Retinal pigment epithelial cell (primary cell): ENCODE measurements around the gene SDK1.
"Not testable (repeated sequence)": the region's sequence is repeated elsewhere in the genome, so short reads cannot be mapped to it uniquely, and the experiment has no call there.

ENCODE experiments used
- DNase-seq: peaks from one replicate; pipeline ENCODE4 v3.0.0-alpha.2; 2010; ENCODE audit warnings: low read depth
- H3K4me3 ChIP-seq: 2 replicates; pipeline ENCODE4 v1.5.1; 2011; ENCODE audit warnings: mild to moderate bottlenecking, low read length, control low read depth, moderate library complexity
- TF ChIP-seq, protein P1 (sequence below): conservative IDR thresholded peaks from 2 replicates; pipeline ENCODE4 v1.5.1; 2011; ENCODE audit warnings: low read depth, low read length, control low read depth, inconsistent platforms

Gene SDK1

DNA sequence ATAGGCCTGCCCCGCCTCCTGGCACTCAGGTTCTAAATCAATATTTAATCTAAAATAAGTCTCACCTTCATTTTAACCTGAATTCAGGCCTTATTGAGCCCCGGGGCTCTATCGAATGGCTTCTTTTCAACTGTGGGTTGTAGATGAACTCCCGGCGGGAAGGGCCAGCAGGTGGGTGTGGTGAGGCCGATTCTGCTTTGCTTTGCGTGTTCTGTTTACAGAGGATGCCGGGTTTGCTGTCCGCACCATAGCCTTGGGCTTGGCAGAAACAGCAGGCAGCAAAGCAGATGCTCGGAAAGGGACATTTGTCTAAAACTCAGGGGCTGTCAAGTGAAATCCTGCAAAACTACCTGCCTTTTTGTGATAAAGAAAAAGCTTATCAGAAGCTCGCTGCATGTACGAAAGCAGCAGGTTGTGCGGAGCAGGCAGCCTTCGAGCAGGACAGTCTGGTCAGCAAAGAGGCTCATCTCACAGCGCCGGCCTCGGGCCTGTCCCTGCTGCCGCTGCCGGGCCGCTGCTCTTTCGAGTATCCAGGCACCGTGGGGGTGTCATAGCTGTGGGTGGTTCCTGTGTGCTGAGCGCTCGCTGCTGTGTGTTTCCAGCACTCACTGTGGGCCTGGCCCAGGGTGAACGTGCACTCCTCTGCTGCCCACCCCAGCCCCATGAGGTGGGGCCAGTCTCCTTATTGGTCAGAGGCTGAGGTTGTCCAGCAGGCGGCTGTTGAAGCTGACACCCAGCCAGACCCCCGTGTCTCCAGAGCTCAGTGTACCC is 946.2 kb downstream of the SDK1 start:
- TF ChIP-seq, protein P1, sequence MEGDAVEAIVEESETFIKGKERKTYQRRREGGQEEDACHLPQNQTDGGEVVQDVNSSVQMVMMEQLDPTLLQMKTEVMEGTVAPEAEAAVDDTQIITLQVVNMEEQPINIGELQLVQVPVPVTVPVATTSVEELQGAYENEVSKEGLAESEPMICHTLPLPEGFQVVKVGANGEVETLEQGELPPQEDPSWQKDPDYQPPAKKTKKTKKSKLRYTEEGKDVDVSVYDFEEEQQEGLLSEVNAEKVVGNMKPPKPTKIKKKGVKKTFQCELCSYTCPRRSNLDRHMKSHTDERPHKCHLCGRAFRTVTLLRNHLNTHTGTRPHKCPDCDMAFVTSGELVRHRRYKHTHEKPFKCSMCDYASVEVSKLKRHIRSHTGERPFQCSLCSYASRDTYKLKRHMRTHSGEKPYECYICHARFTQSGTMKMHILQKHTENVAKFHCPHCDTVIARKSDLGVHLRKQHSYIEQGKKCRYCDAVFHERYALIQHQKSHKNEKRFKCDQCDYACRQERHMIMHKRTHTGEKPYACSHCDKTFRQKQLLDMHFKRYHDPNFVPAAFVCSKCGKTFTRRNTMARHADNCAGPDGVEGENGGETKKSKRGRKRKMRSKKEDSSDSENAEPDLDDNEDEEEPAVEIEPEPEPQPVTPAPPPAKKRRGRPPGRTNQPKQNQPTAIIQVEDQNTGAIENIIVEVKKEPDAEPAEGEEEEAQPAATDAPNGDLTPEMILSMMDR, result no peak
- DNase-seq, result no peak
- no peak overlapping the region for H3K4me3 ChIP-seq

DNA sequence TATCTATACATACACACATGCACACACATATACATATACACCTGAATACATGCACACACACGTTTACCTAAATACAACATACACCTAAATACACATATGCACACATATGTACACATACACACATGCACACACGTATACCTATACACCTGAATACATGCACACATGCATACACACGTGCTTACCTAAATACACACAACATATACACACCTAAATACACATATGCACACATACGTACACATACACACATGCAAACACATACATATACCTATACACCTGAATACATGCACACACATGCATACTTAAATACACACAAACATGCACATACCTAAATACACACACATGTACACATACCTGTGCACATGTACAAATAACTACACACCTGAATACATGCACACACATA is 947.2 kb downstream of the SDK1 start:
- no peak overlapping the region for H3K4me3 ChIP-seq
- TF ChIP-seq, protein P1, result no peak
- no peak for DNase-seq

DNA sequence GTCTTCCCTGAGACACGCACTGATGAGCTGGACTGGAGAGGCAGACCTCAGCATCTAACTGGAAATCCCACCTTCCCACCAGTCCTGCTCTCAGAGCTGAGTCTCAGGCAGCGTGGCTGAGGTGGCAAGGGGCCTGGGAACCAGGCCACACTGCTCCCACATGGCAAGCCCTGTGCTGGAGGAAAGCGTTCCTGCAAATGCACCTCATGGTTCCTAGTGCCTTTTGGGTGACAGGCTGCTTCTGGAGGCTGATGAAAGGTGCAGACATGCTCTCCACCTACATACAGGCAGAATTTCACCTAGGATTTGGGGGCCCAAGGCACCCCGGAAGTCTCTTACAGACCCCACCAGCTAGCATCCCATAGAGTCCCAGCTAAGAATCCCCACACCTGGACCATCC is 948.2 kb downstream of the SDK1 start:
- no peak overlapping the region for H3K4me3 ChIP-seq
- TF ChIP-seq, protein P1, result no peak
- DNase-seq, result no peak

DNA sequence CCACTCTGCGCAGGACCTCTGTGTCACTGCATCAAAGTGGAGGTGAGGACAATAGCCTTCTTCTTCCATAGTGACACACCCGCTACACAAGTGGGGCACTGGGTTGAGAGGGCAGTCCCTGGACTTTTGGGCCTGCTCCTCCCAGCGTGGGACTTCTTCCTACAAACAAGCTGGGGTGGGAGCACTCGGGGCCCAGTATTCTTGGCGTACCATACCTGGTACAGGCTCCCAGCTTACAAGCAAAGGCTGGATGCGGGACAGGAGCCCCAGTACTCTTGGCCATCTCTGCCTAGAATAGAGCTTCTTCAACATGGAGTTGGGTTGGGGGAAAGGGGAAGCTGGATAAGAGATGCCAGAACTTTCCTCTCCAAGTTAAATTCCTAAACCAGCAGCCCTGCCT is 954.3 kb downstream of the SDK1 start:
- H3K4me3 ChIP-seq, result no peak overlapping the region
- TF ChIP-seq, protein P1, result no peak
- no peak for DNase-seq

DNA sequence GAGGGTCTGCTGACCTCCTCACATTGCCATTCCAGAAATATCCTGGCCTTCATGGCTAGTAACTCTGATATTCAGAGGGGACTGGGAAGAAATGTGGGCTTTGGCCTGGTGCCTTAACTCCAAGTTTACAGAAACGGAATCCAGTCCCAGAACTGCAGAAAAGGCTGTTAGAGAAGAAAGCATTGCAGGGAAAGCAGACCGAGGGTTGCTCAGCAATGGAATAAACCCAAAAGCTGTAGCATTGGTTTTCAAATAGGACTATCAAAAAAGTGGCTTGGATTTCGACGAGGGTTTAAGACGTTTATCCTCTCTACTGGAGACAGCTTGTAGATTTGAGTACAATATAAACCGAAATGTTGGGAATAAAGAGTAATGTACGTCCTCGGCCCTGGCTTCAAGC is 955.2 kb downstream of the SDK1 start:
- DNase-seq, result no peak
- no peak overlapping the region for H3K4me3 ChIP-seq
- TF ChIP-seq, protein P1, result no peak

DNA sequence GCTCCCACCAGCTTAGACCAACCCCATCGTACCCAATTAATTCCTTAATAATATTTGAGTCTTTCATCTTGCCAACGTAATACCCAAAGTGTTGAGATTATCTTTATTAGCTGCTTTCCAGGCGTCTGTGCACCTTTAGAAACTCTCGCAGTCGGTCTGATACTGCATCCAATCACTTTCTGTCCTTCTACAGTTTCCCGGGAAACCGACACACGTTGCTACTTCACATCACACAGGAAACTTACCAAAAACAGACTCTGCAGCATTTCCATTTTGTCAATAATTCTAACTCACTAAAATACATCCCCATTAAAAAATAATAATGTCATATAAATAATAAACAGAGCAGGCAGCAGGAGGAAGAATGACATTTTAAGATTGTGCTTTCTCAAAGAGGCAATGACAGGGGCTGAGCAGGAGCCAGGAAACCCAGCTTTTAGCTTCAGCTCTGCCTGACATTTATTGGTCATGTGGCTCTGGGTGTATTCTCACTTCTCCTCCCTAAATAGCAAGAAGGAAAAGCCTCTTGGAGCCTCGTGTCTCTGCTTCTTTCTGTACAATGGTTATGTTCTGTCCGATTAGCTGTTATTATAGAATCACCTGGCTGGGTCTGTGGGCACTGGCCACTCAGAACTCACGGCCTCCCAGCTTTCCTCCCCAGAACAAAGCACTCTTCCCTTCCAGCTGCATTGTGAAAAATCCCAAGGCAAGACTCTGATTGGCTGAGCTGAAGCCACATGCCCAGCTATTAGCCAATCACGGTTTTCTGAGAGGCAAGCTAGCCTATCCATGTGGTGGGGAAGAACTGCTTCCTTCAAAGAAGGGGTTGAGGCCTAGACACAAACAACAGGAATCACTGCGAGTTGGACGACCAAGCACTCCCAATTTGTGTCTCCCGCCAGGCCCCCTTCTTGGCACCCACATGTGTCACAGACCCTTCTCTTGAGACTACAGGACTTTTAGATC is 956.4 kb downstream of the SDK1 start:
- DNase-seq, result no peak
- H3K4me3 ChIP-seq, result no peak overlapping the region
- TF ChIP-seq, protein P1, result no peak

DNA sequence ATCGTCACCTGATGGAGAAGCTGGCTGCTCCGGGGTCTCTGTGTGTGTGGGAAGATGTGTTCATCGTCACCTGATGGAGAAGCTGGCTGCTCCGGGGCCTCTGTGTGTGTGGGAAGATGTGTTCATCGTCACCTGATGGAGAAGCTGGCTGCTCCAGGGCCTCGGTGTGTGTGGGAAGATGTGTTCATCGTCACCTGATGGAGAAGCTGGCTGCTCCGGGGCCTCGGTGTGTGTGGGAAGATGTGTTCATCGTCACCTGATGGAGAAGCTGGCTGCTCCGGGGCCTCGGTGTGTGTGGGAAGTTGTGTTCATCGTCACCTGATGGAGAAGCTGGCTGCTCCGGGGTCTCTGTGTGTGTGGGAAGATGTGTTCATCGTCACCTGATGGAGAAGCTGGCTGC is 959.1 kb downstream of the SDK1 start:
- not testable (repeated sequence) for H3K4me3 ChIP-seq, DNase-seq
